Neural cell (in vitro differentiated cells): Measurements from ENCODE around the gene TMEM185B. TPM values are rescaled to one million over a fixed set of nuclear protein-coding genes. Genes with fewer than 3 reads are reported as not detected.

ENCODE experiments used
- H2AFZ ChIP-seq: fragments of 200-600, 300-800 bp; sonication (generic), shearing (Covaris generic); 2 replicates; pipeline ENCODE4 v1.6.0; 2014; ENCODE audit warnings: low read depth, mild to moderate bottlenecking, antibody characterized with exemption, low read length, moderate library complexity
- H3F3A ChIP-seq: fragments of 200-600 bp; shearing (Covaris generic); 2 replicates; pipeline ENCODE4 v1.6.1; 2016; ENCODE audit warnings: mild to moderate bottlenecking, moderate library complexity, mixed read lengths, antibody characterized with exemption, low read length; ENCODE audit not compliant: insufficient read depth, poor library complexity, severe bottlenecking
- H3K27ac ChIP-seq: fragments of 200-600, 300-800 bp; sonication (generic), shearing (Covaris generic); 2 replicates; pipeline ENCODE4 v1.5.1; 2014; ENCODE audit warnings: mild to moderate bottlenecking, low read length, moderate library complexity
- H3K27me3 ChIP-seq: fragments of 300-800, 200-600 bp; sonication (generic), shearing (Covaris generic); 2 replicates; pipeline ENCODE4 v1.6.0; 2014; ENCODE audit warnings: mild to moderate bottlenecking, low read depth, low read length, moderate library complexity; ENCODE audit not compliant: insufficient read depth
- H3K36me3 ChIP-seq: fragments of 300-800, 200-600 bp; sonication (generic), shearing (Covaris generic); 2 replicates; pipeline ENCODE4 v1.5.1; 2014; ENCODE audit warnings: mild to moderate bottlenecking, antibody characterized with exemption, low read length, moderate library complexity; ENCODE audit not compliant: insufficient read depth
- H3K4me2 ChIP-seq: fragments of 300-800, 200-600 bp; sonication (generic), shearing (Covaris generic); 2 replicates; pipeline ENCODE4 v1.6.0; 2014; ENCODE audit warnings: mild to moderate bottlenecking, low read length
- H3K4me3 ChIP-seq: fragments of 300-800, 200-600 bp; sonication (generic), shearing (Covaris generic); 2 replicates; pipeline ENCODE4 v1.5.1; 2014; ENCODE audit warnings: mild to moderate bottlenecking, low read length, moderate library complexity
- H3K79me2 ChIP-seq: fragments of 200-600 bp; shearing (Covaris generic); replicated peaks from 2 replicates; pipeline ENCODE4 v1.6.0; 2014; ENCODE audit warnings: mild to moderate bottlenecking, low read length, moderate library complexity; ENCODE audit not compliant: insufficient read depth
- H3K9ac ChIP-seq: fragments of 300-800, 200-600 bp; sonication (generic), shearing (Covaris generic); 2 replicates; pipeline ENCODE4 v1.6.1; 2016; ENCODE audit warnings: mild to moderate bottlenecking, low read length, mixed read lengths
- H3K9me2 ChIP-seq: fragments of 200-600 bp; shearing (Covaris generic); 2 replicates; pipeline ENCODE4 v1.6.1; 2016; ENCODE audit warnings: mild to moderate bottlenecking, low read length, mixed read lengths; ENCODE audit not compliant: insufficient read depth
- H3K9me3 ChIP-seq: fragments of 200-600, 300-800 bp; sonication (generic), shearing (Covaris generic); 2 replicates; pipeline ENCODE4 v1.6.1; 2016; ENCODE audit warnings: mild to moderate bottlenecking, mixed run types, low read length, moderate library complexity, mixed read lengths
- H4K20me1 ChIP-seq: fragments of 200-600 bp; shearing (Covaris generic); 2 replicates; pipeline ENCODE4 v1.6.1; 2016; ENCODE audit warnings: mild to moderate bottlenecking, mixed run types; ENCODE audit not compliant: insufficient read depth
- CTCF ChIP-seq: fragments of 450-650 bp; IDR thresholded peaks from 2 replicates; pipeline ENCODE4 v1.5.1; 2014; ENCODE audit warnings: antibody characterized with exemption, mild to moderate bottlenecking, moderate library complexity; ENCODE audit not compliant: poor library complexity, severe bottlenecking
- EP300 ChIP-seq: fragments of 450-650 bp; conservative IDR thresholded peaks from 2 replicates; pipeline ENCODE4 v1.6.1; 2014; ENCODE audit warnings: antibody characterized with exemption, mild to moderate bottlenecking, moderate library complexity; ENCODE audit not compliant: poor library complexity, severe bottlenecking
- EZH2 ChIP-seq: fragments of 200-600, 300-800 bp; shearing (Covaris generic), sonication (generic); IDR thresholded peaks from 2 replicates; pipeline ENCODE4 v1.6.1; 2014; ENCODE audit warnings: antibody characterized with exemption, low read length, borderline replicate concordance, mild to moderate bottlenecking; ENCODE audit not compliant: insufficient read depth, poor library complexity, severe bottlenecking
- MXI1 ChIP-seq: fragments of 450-650 bp; conservative IDR thresholded peaks from 2 replicates; pipeline ENCODE4 v1.6.1; 2014; ENCODE audit warnings: antibody characterized with exemption, mild to moderate bottlenecking; ENCODE audit not compliant: poor library complexity, severe bottlenecking
- POLR2AphosphoS5 ChIP-seq: IDR thresholded peaks from 2 replicates; pipeline ENCODE4 v1.6.1; 2012
- RAD21 ChIP-seq: fragments of 450-650 bp; conservative IDR thresholded peaks from 2 replicates; pipeline ENCODE4 v1.6.1; 2014; ENCODE audit warnings: antibody characterized with exemption, mild to moderate bottlenecking, moderate library complexity
- REST ChIP-seq: IDR thresholded peaks from 2 replicates; pipeline ENCODE4 v1.6.1; 2012; ENCODE audit warnings: borderline replicate concordance
- SMC3 ChIP-seq: fragments of 450-650 bp; conservative IDR thresholded peaks from 2 replicates; pipeline ENCODE4 v1.6.1; 2014; ENCODE audit warnings: antibody characterized with exemption, mild to moderate bottlenecking, moderate library complexity; ENCODE audit not compliant: poor library complexity
- TAF1 ChIP-seq: IDR thresholded peaks from 2 replicates; pipeline ENCODE4 v1.6.1; 2012; ENCODE audit warnings: low read depth
- polyA plus RNA-seq: library from polyadenylated mRNA; depleted of rRNA; stranded (reverse); fragments of >200 nt; gene quantifications from 2 replicates; pipeline ENCODE4 v1.2.3, GENCODE V29; 2014

Gene TMEM185B
- polyA plus RNA-seq, 1 donor from 2014 or later = 4.4 TPM

GRCh38 chr2:120225549-120226065 is 2.4 kb upstream of the TMEM185B start:
- Histone ChIP-seq H3K27ac (no peak overlapping the region), H3F3A (no peaks in the 10 kb centered on the region), H3K4me3 (no peak overlapping the region), H3K9ac (no peak overlapping the region), H3K79me2 (no peaks in the 10 kb centered on the region), H3K9me2 (no peaks in the 10 kb centered on the region), H3K36me3 (no peaks in the 10 kb centered on the region), H4K20me1 (no peaks in the 10 kb centered on the region), H3K4me2 (no peak overlapping the region), H2AFZ (no peak overlapping the region), H3K27me3 (no peaks in the 10 kb centered on the region), H3K9me3 (no peaks in the 10 kb centered on the region)
- TF ChIP-seq SMC3 (no peak), TAF1 (no peak), RAD21 (no peak), MXI1 (no peak), EZH2 (no peak), CTCF (no peak), REST (no peak), EP300 (no peak), POLR2AphosphoS5 (no peak)

- Histone ChIP-seq H3K27ac (no peak overlapping the region), H3K27me3 (no peaks in the 10 kb centered on the region), H3F3A (no peaks in the 10 kb centered on the region), H3K36me3 (no peaks in the 10 kb centered on the region), H3K4me2 (no peak overlapping the region), H3K9ac (no peak overlapping the region), H2AFZ (no peak overlapping the region), H3K4me3 (no peak overlapping the region), H3K9me3 (no peaks in the 10 kb centered on the region), H3K79me2 (no peaks in the 10 kb centered on the region), H3K9me2 (no peaks in the 10 kb centered on the region), H4K20me1 (no peaks in the 10 kb centered on the region)
- TF ChIP-seq SMC3 (no peak), EP300 (no peak), RAD21 (no peak), EZH2 (no peak), TAF1 (no peak), CTCF (no peak), MXI1 (no peak), REST (no peak), POLR2AphosphoS5 (no peak)
These were observed 1.7 kb upstream of the TMEM185B start for GRCh38 chr2:120224735-120225548.
